ENCODE data around the gene ZNF573.

Gene ZNF573

GRCh38 chr19:37695144-37695899, 84.1 kb downstream of the ZNF573 start:
- DNase-seq: no peak

GRCh38 chr19:37692956-37693620, 86.3 kb downstream of the ZNF573 start:
- DNase-seq: no peak

DNA sequence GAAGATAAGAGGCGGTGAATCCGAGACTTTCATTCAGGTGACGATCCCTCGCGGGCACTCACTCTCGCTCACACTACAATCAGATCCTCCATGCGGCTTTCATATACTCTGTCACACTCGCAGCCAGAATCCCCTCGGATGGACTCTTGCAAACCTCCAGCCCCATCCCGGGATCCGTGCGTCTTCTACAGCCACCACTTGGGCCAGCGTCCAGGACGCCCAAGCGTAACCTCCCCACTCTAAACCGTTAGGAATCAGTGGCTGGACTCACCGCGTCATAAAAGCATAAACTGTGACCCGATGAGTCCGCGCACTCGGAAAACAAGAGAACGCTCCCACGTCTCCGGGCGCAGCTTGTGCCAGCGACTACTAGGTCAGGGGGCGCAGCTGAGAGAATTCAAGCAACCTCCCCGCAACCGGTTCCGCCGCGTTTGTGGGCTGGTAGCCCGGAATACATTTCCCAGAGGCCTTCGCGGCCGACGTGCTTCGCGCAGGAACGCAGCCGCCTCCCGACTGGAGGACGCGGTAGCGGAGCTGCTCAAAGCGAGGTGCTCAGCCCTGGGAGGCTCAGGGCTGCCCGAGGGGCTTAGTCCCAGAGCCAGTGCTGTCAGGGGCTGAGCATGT, 87.4 kb downstream of the ZNF573 start:
- DNase-seq: no peak
